ENCODE results near the gene MDK.

The MDK gene

GRCh38 chr11:46417711-46418110 lies 36.2 kb downstream of the MDK start (continued):
- TF ChIP-seq ZBTB49 (tag by site-specific recombination; IDR thresholded peaks at IDR 0.05; ENCODE audit: low read depth): no peak
- TF ChIP-seq HOXD13 (CRISPR knock-in tag; IDR thresholded peaks at IDR 0.05; ENCODE audit: borderline replicate concordance): no peak
- no peak for TF ChIP-seq ZNF16 (tag by site-specific recombination; IDR thresholded peaks at IDR 0.05; ENCODE audit: low read depth)
- TF ChIP-seq PATZ1 (tag by site-specific recombination; IDR thresholded peaks at IDR 0.05): no peak
- TF ChIP-seq ZNF214 (tag by site-specific recombination; IDR thresholded peaks at IDR 0.05; ENCODE audit: borderline replicate concordance): no peak
- no peak for TF ChIP-seq INSM2 (tag by site-specific recombination; IDR thresholded peaks at IDR 0.05)

GRCh38 chr11:46418751-46419150 lies 37.3 kb downstream of the MDK start:
- Histone ChIP-seq H3K36me3 (ENCODE audit: control insufficient read depth in 2 of 2, insufficient read depth in 1 of 2, low read length in 2 of 2) (peaks cover 0 to 59% of the 10 kb centered on the region in 2 experiments; a peak in 1 of 3 replicates), H3K4me1 (ENCODE audit: control insufficient read depth, insufficient read depth, low read length) (peaks cover 8% of the 10 kb centered on the region; the same call in 1 of the 2 replicates), H3K27ac (ENCODE audit: extremely low read depth, low read depth, low read length) (no peak overlapping the region), H3K9me3 (ENCODE audit: control insufficient read depth, insufficient read depth, low read depth, low read length) (no peaks in the 10 kb centered on the region), H3K4me3 (ENCODE audit: low read depth, low read length) (no peak overlapping the region)
- POLR2A ChIA-PET: no interaction called here
- CTCF ChIA-PET: interaction anchor here (0.6 to 1.5 kb wide), 4 partner anchors 8 to 111 kb away, joined by 3 to 6 read pairs (median 3); no protein-coding TSS in a partner anchor
- no peak for TF ChIP-seq ZNF362 (tag by site-specific recombination; IDR thresholded peaks at IDR 0.05)
- no peak for TF ChIP-seq ZNF664 (tag by site-specific recombination; IDR thresholded peaks at IDR 0.05)
- no peak for TF ChIP-seq ZBTB11 (tag by site-specific recombination; conservative IDR thresholded peaks at IDR 0.05; ENCODE audit: low read depth)
- TF ChIP-seq ZNF266 (tag by site-specific recombination; IDR thresholded peaks at IDR 0.05; ENCODE audit: low read depth): no peak
- no peak for TF ChIP-seq ZNF341 (tag by site-specific recombination; IDR thresholded peaks at IDR 0.05; ENCODE audit: low read depth)
- no peak for TF ChIP-seq ZNF302 (tag by site-specific recombination; IDR thresholded peaks at IDR 0.05; ENCODE audit: low read depth)
- no peak for TF ChIP-seq ATF2 (tag by site-specific recombination; IDR thresholded peaks at IDR 0.05; ENCODE audit: low read depth)
- TF ChIP-seq KLF8 (tag by site-specific recombination; IDR thresholded peaks at IDR 0.05): no peak
